ENCODE data around the gene PEF1. TPM values are rescaled to one million over a fixed set of nuclear protein-coding genes. Genes with fewer than 3 reads are reported as not detected.

Gene PEF1
- total RNA-seq, 1 donor from 2014 or later, result 80.4 TPM

DNA sequence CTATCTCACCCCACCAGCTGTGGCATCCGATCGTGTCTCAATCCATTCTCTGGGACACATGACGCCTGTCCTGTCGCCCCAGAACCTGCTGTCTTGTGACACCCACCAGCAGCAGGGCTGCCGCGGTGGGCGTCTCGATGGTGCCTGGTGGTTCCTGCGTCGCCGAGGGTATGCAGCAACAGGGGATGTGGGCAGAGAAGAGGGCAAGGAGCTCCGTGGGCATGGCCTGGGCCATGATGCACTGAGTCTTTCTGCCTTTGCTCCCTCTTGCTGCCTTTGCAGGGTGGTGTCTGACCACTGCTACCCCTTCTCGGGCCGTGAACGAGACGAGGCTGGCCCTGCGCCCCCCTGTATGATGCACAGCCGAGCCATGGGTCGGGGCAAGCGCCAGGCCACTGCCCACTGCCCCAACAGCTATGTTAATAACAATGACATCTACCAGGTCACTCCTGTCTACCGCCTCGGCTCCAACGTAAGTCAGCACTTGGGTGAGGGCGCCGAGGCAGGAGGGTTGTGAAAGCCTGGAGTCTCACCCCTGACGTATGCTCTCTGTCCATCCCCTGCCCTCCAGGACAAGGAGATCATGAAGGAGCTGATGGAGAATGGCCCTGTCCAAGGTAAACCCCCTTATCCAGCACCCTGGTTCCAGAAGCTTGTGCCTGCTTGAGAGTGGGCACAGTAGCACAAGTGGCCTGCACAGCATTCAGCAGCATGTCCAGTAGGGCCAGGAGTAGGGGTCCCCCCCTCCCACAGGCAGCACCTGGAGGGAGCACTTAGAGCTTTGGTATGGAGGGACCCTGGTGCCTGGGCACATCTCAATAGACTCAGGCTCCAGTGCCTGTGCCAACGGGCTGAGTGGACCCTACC, 59.6 kb downstream of the PEF1 start:
- no peak for DNase-seq (ENCODE audit: low read depth)

DNA sequence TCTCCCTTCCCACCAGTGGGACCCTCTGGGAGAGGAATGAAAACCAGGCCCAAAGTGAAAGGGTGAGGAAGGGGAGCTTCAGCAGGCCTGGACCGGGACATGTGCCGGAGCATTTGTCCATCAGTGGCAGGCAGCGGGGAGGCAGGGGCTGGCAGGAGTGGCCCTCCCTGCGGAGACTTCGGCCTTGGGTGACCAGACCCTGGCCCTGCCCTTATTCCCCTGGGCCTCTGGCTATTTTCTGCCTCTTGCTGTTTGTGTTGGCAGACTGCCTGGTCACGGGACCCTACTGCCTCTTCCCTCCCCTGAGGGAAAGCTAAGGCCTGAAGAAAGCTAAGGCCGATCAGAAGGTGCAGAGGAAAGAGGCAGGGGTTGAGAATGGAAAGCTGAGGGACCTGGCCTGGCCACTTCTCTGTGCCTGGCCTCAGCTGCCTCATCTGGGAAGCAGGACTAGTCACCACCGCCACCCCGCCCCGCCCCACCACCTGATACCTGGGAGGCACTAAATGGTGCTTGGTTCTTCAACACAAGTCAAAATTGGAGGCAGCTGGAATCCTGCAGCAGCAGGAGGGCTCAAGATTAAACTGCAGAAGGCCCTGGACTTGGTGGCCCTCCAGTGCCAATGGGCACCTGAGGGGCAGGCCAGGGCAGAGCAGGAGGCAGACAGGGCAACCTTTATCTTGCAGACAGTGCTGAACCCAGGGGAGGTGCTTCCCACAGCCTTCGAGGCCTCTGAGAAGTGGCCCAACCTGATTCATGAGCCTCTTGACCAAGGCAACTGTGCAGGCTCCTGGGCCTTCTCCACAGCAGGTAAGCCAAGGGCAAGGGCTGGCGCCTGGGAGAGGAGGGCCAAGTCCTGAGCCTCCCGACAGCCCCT, 60.4 kb downstream of the PEF1 start:
- DNase-seq (ENCODE audit: low read depth), result peak; percentile 77

DNA sequence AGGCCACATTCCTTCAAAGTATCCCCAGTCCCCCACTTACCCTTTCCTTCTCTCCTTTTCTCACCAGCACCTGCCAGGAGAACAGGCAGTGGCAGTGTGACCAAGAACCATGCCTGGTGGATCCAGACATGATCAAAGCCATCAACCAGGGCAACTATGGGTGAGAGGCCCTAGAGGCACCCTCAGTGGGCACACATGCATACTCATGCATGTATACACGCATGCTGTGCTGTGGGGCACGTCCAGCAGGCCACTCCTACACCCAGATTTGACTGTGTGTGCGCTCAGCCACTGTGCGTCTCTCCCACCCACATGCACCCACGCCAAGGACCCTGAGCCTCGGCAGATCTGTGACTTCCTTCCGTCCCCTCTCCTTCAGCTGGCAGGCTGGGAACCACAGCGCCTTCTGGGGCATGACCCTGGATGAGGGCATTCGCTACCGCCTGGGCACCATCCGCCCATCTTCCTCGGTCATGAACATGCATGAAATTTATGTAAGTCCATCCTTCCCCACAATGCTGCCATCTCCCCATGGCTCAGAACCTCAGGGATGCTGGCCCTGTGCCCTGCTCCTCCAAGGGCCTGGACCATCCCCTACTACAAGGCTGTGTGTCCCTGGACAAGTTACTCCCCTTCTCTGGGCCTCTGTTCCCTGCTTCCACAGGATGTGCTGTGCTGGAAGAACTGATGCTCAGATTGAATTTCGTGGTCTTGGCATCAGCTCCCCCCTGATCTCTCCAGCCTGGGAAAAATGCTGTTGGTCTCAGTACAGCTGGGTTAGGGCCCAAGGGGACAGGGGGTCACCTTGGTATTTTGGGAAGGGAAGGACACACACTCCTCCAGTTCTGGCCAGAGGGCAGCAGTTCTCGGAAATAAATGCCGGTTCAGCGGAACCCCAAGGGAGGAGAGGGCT, 61.3 kb downstream of the PEF1 start:
- no peak for DNase-seq (ENCODE audit: low read depth)

DNA sequence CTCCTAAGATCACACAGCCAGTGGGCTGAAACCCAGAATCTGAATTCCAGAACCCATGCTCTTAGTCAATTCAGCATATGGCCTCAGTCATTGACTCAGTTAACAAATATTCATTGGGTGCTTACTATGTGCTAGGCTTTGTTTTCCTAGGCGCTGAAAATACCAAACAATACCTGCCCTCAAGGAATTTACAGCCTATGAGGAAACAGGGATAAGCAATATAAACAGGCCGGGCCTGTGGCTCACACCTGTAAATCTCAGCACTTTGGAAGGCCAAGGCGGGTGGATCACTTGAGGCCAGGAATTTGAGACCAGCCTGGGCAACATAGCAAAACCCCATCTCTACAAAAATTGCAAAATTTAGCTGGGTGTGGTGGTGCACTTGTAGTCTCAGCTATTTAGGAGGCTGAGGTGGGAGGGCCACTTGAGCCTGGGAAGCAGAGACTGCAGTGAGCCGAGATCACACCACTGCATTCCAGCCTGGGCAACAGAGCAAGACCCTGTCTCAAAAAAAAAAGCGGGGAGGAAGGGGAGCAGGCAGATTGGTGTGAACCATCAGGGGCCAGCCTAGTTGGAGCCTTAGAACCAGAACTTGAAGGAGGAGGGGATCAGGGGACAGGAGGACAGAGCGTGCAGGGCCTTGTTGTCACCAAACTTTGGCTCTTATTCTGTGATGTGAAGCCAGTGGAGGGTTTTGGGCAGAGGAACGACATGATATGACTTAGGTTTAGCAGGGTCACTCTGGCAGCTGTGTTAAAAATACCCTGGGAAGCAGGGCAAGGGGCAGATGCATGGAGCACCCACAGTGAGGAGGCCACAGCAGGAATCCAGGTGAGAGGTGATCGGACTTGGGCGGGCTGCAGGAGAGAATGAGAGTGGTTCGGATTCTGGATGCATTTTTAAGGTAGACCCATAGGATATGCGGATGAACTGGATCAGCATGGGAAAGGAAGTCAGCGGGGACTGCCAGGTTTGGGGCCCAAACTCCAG, 62.6 kb downstream of the PEF1 start:
- DNase-seq (ENCODE audit: low read depth), result peak; percentile 86

DNA sequence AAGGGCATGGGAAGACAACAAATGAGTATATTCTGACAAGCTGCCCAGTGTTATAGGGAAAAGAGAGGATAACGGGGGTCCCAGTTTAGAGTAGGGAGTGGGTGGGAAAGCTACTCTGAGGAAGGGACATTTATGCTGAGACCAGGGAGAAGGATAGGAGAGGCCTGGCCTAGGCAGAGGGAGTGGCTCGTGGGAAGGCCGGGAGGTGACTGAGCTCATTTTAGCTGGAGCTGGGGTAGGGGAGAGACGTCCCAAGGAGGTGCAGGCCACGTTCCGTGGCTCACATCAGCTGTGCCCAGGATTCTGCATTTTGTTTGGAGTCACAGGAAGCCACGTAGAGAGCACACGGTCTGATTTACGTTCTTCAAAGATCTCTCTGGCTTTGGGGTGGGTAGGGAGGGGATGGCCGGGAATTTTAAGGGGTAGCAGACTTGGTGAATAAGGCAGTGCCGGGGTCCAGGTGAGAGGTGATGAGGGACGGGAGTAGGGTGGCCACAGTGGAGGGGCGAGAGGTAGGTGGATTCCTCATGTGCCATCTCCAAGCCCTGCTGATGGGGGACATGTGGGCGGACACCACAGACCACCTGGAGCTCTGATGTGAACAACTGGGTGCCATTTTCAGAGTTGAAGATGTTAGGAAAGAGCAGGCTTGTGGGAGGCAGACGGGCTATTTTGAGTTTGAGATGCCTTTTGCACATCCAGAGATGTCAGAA, 63.6 kb downstream of the PEF1 start:
- DNase-seq (ENCODE audit: low read depth), result no peak

DNA sequence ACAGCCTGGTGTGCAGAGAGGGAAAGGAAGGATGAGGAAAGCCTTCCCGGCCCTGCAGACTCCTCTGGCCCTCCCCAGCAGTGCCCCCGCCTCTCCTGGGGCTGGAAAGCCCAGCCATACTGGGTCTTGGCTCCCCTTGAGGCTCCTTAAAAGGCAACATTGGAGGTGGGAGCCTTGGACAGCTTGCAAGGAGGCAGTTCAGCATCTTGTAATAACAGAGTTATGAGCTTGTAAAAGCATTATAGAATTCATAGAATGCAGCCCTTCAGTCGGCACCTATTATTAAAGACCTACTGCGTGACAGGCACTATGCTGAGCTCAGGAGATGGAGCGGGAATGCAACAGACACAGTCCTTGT, 64.2 kb downstream of the PEF1 start:
- no peak for DNase-seq (ENCODE audit: low read depth)

Other genes starting within 250 kb of the PEF1 start
- 16.5 and 38.6 TPM in 2 replicates for gene SERINC2, start 231.7 kb downstream of the PEF1 start, total RNA-seq
- 168 and 349 TPM in 2 replicates for gene TINAGL1, start 68.4 kb downstream of the PEF1 start, total RNA-seq
- gene HCRTR1, start 27.2 kb downstream of the PEF1 start, total RNA-seq, result not detected in 2 replicates
- 14.5 and 14.8 TPM in 2 replicates for gene COL16A1, start 59.1 kb upstream of the PEF1 start, total RNA-seq
- gene ADGRB2, start 119.5 kb upstream of the PEF1 start, total RNA-seq, result 0.69 and 8.0 TPM in 2 replicates
- 5.0 and 8.0 TPM in 2 replicates for gene SPOCD1, start 171.1 kb upstream of the PEF1 start, total RNA-seq

Measured in renal cortical epithelial cell (primary cell).